ENCODE results near the gene SRRM3.

DNA sequence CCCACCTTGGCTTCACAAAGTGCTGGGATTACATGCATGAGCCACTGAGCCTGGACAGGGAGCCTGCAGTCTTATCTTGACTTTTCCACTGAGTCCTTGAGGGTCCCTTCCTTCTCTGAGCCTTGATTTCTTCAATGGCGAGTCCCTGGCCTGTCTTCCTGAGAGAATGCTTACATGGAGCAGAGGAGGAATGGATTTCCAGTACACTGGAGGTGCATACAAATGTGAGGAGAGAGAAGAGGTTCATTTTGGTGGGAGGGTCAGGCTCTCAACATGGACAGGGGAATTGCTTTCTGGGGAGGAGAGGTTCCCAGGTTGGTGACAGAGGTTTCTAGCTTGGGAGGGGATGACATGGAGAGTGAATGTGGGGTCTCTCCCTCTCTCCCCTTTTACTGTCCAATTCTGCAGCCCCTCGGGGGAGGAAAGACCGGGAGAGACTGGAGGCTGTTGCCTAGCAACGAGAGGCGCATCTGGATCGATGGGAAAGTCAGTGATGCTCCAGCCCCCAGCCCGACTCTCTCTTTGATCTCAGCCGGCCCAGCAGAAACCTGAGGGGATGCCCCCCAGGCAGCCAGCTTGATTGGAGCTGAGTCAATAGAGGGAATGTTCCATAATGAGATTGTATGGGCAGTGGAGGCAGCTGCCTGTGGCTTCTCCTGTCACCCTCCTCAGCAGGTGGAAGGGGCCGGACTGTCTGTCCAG is 14.8 kb downstream of the SRRM3 start:
- TF ChIP-seq CTCF (IDR thresholded peaks at IDR 0.05) (no peak), EP300 (IDR thresholded peaks at IDR 0.05) (no peak)

Measured in gastroesophageal sphincter (tissue), 3 donors.